PC-3 (cell line): Measurements from ENCODE around the gene TSPAN17.

Experiments used
- EZH2phosphoT487 ChIP-seq: fragments of 300-600 bp; sonication (generic); IDR thresholded peaks from 2 replicates; pipeline ENCODE4 v1.6.1; 2018; ENCODE audit warnings: mild to moderate bottlenecking, antibody characterized with exemption, low read length, borderline replicate concordance
- TF ChIP-seq, protein P1 (sequence below): fragments of 300-600 bp; sonication (generic); conservative IDR thresholded peaks from 2 replicates; pipeline ENCODE4 v1.5.1; 2017; ENCODE audit warnings: antibody characterized with exemption, low read depth, mild to moderate bottlenecking, low read length

DNA sequence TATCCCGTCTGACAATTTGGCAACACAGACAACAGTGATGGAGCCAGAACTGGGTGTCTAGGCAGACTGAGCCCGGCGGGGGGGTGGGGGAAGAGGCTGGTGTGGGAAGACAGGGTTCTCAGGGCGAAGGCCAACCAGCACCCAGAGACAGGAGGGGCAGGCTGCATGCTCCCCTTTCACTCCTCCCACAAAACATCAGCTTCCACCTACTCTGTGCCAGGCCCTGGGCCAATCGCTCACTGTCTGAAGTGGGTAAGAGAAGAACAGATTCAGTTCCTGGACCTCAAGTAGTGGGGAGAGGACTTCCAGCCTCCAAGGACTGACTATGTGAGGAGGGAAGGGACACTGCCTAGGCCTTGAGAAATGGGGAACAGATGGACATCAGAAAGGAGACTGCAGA lies 19.7 kb upstream of the TSPAN17 start:
- TF ChIP-seq, protein P1, sequence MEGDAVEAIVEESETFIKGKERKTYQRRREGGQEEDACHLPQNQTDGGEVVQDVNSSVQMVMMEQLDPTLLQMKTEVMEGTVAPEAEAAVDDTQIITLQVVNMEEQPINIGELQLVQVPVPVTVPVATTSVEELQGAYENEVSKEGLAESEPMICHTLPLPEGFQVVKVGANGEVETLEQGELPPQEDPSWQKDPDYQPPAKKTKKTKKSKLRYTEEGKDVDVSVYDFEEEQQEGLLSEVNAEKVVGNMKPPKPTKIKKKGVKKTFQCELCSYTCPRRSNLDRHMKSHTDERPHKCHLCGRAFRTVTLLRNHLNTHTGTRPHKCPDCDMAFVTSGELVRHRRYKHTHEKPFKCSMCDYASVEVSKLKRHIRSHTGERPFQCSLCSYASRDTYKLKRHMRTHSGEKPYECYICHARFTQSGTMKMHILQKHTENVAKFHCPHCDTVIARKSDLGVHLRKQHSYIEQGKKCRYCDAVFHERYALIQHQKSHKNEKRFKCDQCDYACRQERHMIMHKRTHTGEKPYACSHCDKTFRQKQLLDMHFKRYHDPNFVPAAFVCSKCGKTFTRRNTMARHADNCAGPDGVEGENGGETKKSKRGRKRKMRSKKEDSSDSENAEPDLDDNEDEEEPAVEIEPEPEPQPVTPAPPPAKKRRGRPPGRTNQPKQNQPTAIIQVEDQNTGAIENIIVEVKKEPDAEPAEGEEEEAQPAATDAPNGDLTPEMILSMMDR = no peak
- no peak for TF ChIP-seq EZH2phosphoT487
